RWPE1 (cell line): ENCODE data around the gene ATP6V1G2.
A peak's percentile ranks its signal among the peaks of the same experiment; 100 is the strongest.

Experiments
- CTCF ChIA-PET: fragments of 350-600 bp; sonication (Branson Sonifier 250); formaldehyde crosslinking; extraction: SDS; loops from one replicate; lab custom pipeline; 2021; lab: Yijun Ruan, JAX
- POLR2A ChIA-PET: fragments of 400-600 bp; formaldehyde crosslinking; extraction: SDS; loops from one replicate; lab custom pipeline; 2020; ENCODE audit warnings: antibody characterized with exemption; ENCODE audit not compliant: low non-redundant PET; lab: Yijun Ruan, JAX
- DNase-seq: peaks from one replicate; pipeline ENCODE4 v3.0.0; 2012; ENCODE audit warnings: low spot score
- H3K27ac ChIP-seq: fragments of 450-650 bp; 2 replicates; pipeline ENCODE4 v1.5.1; 2017
- CTCF ChIP-seq: fragments of 450-650 bp; conservative IDR thresholded peaks from 2 replicates; pipeline ENCODE4 v1.5.1; 2017; ENCODE audit warnings: low read depth, mild to moderate bottlenecking

Gene ATP6V1G2

GRCh38 chr6:31534521-31535040 is 11.8 kb downstream of the ATP6V1G2 start:
- CTCF ChIA-PET: no interaction called here
- peak overlapping the region; percentile 32; the same call in 1 of the 2 replicates for H3K27ac ChIP-seq
- POLR2A ChIA-PET: no interaction called here
- TF ChIP-seq CTCF: no peak
- DNase-seq: no peak

- peak overlapping the region; percentile 32 for H3K27ac ChIP-seq
- CTCF ChIA-PET: no interaction called here
These were observed 12.4 kb downstream of the ATP6V1G2 start for GRCh38 chr6:31534011-31534410.

GRCh38 chr6:31533455-31533841 is 13.0 kb downstream of the ATP6V1G2 start:
- no peak for DNase-seq
- TF ChIP-seq CTCF: no peak
- CTCF ChIA-PET: no interaction called here
- H3K27ac ChIP-seq: no peak overlapping the region
- POLR2A ChIA-PET: no interaction called here

More at GRCh38 chr6:31534011-31534410, 12.4 kb downstream of the ATP6V1G2 start:
- DNase-seq: no peak
- POLR2A ChIA-PET: no interaction called here
- TF ChIP-seq CTCF: no peak

GRCh38 chr6:31532644-31533454 is 13.6 kb downstream of the ATP6V1G2 start:
- no peak for TF ChIP-seq CTCF
- ChIA-PET CTCF (interaction anchor here (0.5 to 0.6 kb wide), 2 partner anchors 9 to 69 kb away, joined by 3 read pairs; partner anchors contain the start of gene DDX39B), POLR2A (no interaction called here)
- no peak for DNase-seq
- no peak overlapping the region for H3K27ac ChIP-seq

GRCh38 chr6:31531771-31532643 is 14.4 kb downstream of the ATP6V1G2 start:
- DNase-seq: no peak
- ChIA-PET POLR2A (no interaction called here), CTCF (interaction anchor here (0.5 to 0.6 kb wide), 3 partner anchors 10 to 68 kb away, joined by 3 to 5 read pairs (median 3); partner anchors contain the start of gene DDX39B)
- no peak overlapping the region for H3K27ac ChIP-seq
- no peak for TF ChIP-seq CTCF

- CTCF ChIA-PET: interaction anchor here (0.6 kb wide), 1 partner anchor 9 kb away, joined by 5 read pairs; no protein-coding TSS in a partner anchor
- no peak for DNase-seq
- POLR2A ChIA-PET: interaction anchor here (0.5 kb wide), 1 partner anchor 141 kb away, joined by 3 read pairs; no protein-coding TSS in a partner anchor
- no peak for TF ChIP-seq CTCF
- H3K27ac ChIP-seq: no peak overlapping the region
These were observed 15.2 kb downstream of the ATP6V1G2 start for GRCh38 chr6:31531162-31531561.
